CD4-positive, alpha-beta T cell (primary cell): ENCODE measurements around the gene LEMD2. TPM values are rescaled to one million over a fixed set of nuclear protein-coding genes. Genes with fewer than 3 reads are reported as not detected.

ENCODE experiments used
- ATAC-seq: fragments of 200-7000 bp; cut with Tn5 transposase; one replicate; pipeline ENCODE4 v1.10.0; 2022; ENCODE audit warnings: mild to moderate bottlenecking; ENCODE audit not compliant: poor library complexity
- CTCF ChIA-PET: fragments of 350-600 bp; sonication (Branson Sonifier 250); formaldehyde crosslinking; loops from one replicate; lab custom pipeline; 2021; ENCODE audit warnings: antibody characterized with exemption, inconsistent platforms; lab: Charles Lee
- POLR2A ChIA-PET: fragments of 350-600 bp; sonication (Branson Sonifier 250); formaldehyde crosslinking; loops from one replicate; lab custom pipeline; 2021; ENCODE audit warnings: antibody characterized with exemption, inconsistent platforms; lab: Charles Lee
- DNase-seq, 14 experiments: peaks; one replicate each; pipeline ENCODE4 v3.0.0-alpha.2; 2013 to 2020; ENCODE audit warnings: mixed read lengths in 2 of 14
- H3K27ac ChIP-seq, 2 donors: one replicate each; pipeline versions ENCODE4 v1.5.1 to v1.7.0; 2013; ENCODE audit warnings: low read length in 2 of 2, low read depth in 1 of 2, mild to moderate bottlenecking in 1 of 2
- H3K27me3 ChIP-seq, 2 experiments: 1 replicate in 1 of 2; 2 replicates in 1 of 2; pipeline versions ENCODE4 v1.6.1 to v1.7.0; 2013; ENCODE audit warnings: low read length in 2 of 2, control low read depth in 1 of 2, mild to moderate bottlenecking in 1 of 2, moderate library complexity in 1 of 2; ENCODE audit not compliant: insufficient read depth in 2 of 2, control insufficient read depth in 1 of 2
- H3K36me3 ChIP-seq: one replicate; pipeline ENCODE4 v1.6.1; 2013; ENCODE audit warnings: low read length, control low read depth; ENCODE audit not compliant: insufficient read depth
- H3K4me1 ChIP-seq: one replicate; pipeline ENCODE4 v1.6.1; 2013; ENCODE audit warnings: low read length, control low read depth; ENCODE audit not compliant: insufficient read depth
- H3K4me3 ChIP-seq: one replicate; pipeline ENCODE4 v1.5.1; 2013; ENCODE audit warnings: mild to moderate bottlenecking, low read length, moderate library complexity
- H3K9me3 ChIP-seq, 2 experiments: 1 replicate in 1 of 2; 2 replicates in 1 of 2; pipeline versions ENCODE4 v1.6.1 to v1.7.0; 2013; ENCODE audit warnings: low read length in 2 of 2, mild to moderate bottlenecking in 2 of 2, control low read depth in 1 of 2, moderate library complexity in 1 of 2; ENCODE audit not compliant: control insufficient read depth in 1 of 2, insufficient read depth in 1 of 2
- H3K27ac Mint-ChIP-seq: one replicate; pipeline ENCODE4 v1.8.0; 2020; ENCODE audit warnings: mixed read lengths
- H3K27me3 Mint-ChIP-seq: one replicate; pipeline ENCODE4 v1.8.0; 2021; ENCODE audit warnings: mixed read lengths
- H3K36me3 Mint-ChIP-seq: one replicate; pipeline ENCODE4 v1.8.0; 2021; ENCODE audit warnings: low read depth, mixed read lengths
- H3K4me1 Mint-ChIP-seq: one replicate; pipeline ENCODE4 v1.8.0; 2021; ENCODE audit warnings: low read depth, mixed read lengths
- H3K4me3 Mint-ChIP-seq: one replicate; pipeline ENCODE4 v1.8.0; 2020; ENCODE audit warnings: mild to moderate bottlenecking, mixed read lengths
- H3K9me3 Mint-ChIP-seq: one replicate; pipeline ENCODE4 v1.8.0; 2020; ENCODE audit warnings: mixed read lengths
- CTCF ChIP-seq: fragments of 200-600 bp; IDR thresholded peaks from one replicate; pipeline ENCODE4 v1.8.0; 2022; ENCODE audit warnings: antibody characterized with exemption, mild to moderate bottlenecking
- intact Hi-C, 2 experiments: fragments of 100-400 bp; cut with DNase I in 1 of 2; cut with micrococcal nuclease in 1 of 2; formaldehyde crosslinking; loops; one replicate each; pipeline versions ENCODE4 v1.15.1 to v1.9.0; 2023 to 2025; cut with DNase I, micrococcal nuclease
- total RNA-seq, 174 experiments: library from RNA in 2 of 174; stranded (reverse) in 2 of 174; gene quantifications; one replicate each; pipeline ENCODE4 v1.2.3 and lab custom pipeline; 2021 to 2026

Gene LEMD2
- total RNA-seq, 2 experiments from 2014 or later = 122 to 124 TPM

GRCh38 chr6:33764036-33764435 is 24.9 kb downstream of the LEMD2 start:
- Mint-ChIP-seq H3K4me1 (no peaks in the 10 kb centered on the region), H3K4me3 (no peak overlapping the region), H3K36me3 (no peaks in the 10 kb centered on the region), H3K27ac (no peak overlapping the region), H3K9me3 (no peaks in the 10 kb centered on the region), H3K27me3 (no peaks in the 10 kb centered on the region)
- H3K27me3 ChIP-seq = no peaks in the 10 kb centered on the region
- H3K36me3 ChIP-seq = no peaks in the 10 kb centered on the region
- H3K4me3 ChIP-seq = no peak overlapping the region
- POLR2A ChIA-PET = no interaction called here
- DNase-seq (no peak), ATAC-seq (no peak)
- no peak for TF ChIP-seq CTCF
- intact Hi-C loops = no loop called here
- no peak overlapping the region for H3K27ac ChIP-seq
- peaks cover 0 to 4% of the 10 kb centered on the region in 2 experiments for H3K9me3 ChIP-seq
- CTCF ChIA-PET = no interaction called here
- peaks cover 7% of the 10 kb centered on the region for H3K4me1 ChIP-seq

- no peaks in the 10 kb centered on the region for H3K27me3 ChIP-seq
- H3K9me3 ChIP-seq = peaks cover 0 to 4% of the 10 kb centered on the region in 2 experiments
- DNase-seq (no peak), ATAC-seq (no peak)
- no peak overlapping the region for H3K27ac Mint-ChIP-seq
- intact Hi-C loops = no loop called here
- H3K4me3 ChIP-seq = no peak overlapping the region
- no peaks in the 10 kb centered on the region for H3K36me3 Mint-ChIP-seq
- TF ChIP-seq CTCF = no peak
- no peaks in the 10 kb centered on the region for H3K36me3 ChIP-seq
- no peak overlapping the region for H3K4me3 Mint-ChIP-seq
- CTCF ChIA-PET = no interaction called here
- no peak overlapping the region for H3K27ac ChIP-seq
- POLR2A ChIA-PET = no interaction called here
- peaks cover 2% of the 10 kb centered on the region for H3K4me1 ChIP-seq
- no peaks in the 10 kb centered on the region for H3K9me3 Mint-ChIP-seq
- no peaks in the 10 kb centered on the region for H3K4me1 Mint-ChIP-seq
- H3K27me3 Mint-ChIP-seq = no peaks in the 10 kb centered on the region
Measured at GRCh38 chr6:33763483-33763882, 25.4 kb downstream of the LEMD2 start.

- H3K4me3 ChIP-seq = no peak overlapping the region
- H3K9me3 ChIP-seq = peaks cover 0 to 4% of the 10 kb centered on the region in 2 experiments
- no peaks in the 10 kb centered on the region for H3K27me3 Mint-ChIP-seq
- POLR2A ChIA-PET = no interaction called here
- no peaks in the 10 kb centered on the region for H3K36me3 Mint-ChIP-seq
- no peak for ATAC-seq
- no peaks in the 10 kb centered on the region for H3K36me3 ChIP-seq
- H3K27ac ChIP-seq = no peak overlapping the region
- no peak overlapping the region for H3K27ac Mint-ChIP-seq
- TF ChIP-seq CTCF = no peak
- H3K9me3 Mint-ChIP-seq = no peaks in the 10 kb centered on the region
- intact Hi-C loops = loop anchor here in 1 of 2 experiments (1.0 kb wide), 2 partner anchors 51 to 176 kb away; partner anchors contain the start of gene UQCC2
- DNase-seq = no peak
- H3K4me1 Mint-ChIP-seq = no peaks in the 10 kb centered on the region
- no peak overlapping the region for H3K4me3 Mint-ChIP-seq
- CTCF ChIA-PET = interaction anchor here (1.1 kb wide), 1 partner anchor 9 kb away, joined by 5 read pairs; no protein-coding TSS in a partner anchor
- no peaks in the 10 kb centered on the region for H3K4me1 ChIP-seq
- no peaks in the 10 kb centered on the region for H3K27me3 ChIP-seq
Measured at GRCh38 chr6:33762713-33763112, 26.2 kb downstream of the LEMD2 start.
